HepG2 (cell line): ENCODE results near the gene TUT7. TPM values are rescaled to one million over a fixed set of nuclear protein-coding genes. Genes with fewer than 3 reads are reported as not detected.
A peak's percentile ranks its signal among the peaks of the same experiment; 100 is the strongest.

ENCODE experiments used
- ARID5B ChIP-seq: IDR thresholded peaks from 2 replicates; pipeline ENCODE4 v1.4.0; 2020; ENCODE audit warnings: mild to moderate bottlenecking, missing genetic modification reagents
- ETV5 ChIP-seq: IDR thresholded peaks from 2 replicates; pipeline ENCODE4 v1.6.1; 2018; ENCODE audit warnings: missing biosample characterization, missing genetic modification reagents, inconsistent platforms, borderline replicate concordance
- GABPA ChIP-seq, 2 experiments: IDR thresholded peaks; 2 replicates each; pipeline ENCODE4 v1.6.1; 2011 to 2016; ENCODE audit warnings: low read depth in 2 of 2, low read length in 1 of 2, missing biosample characterization in 1 of 2, missing genetic modification characterization in 1 of 2
- GABPB1 ChIP-seq: IDR thresholded peaks from 2 replicates; pipeline ENCODE4 v1.6.1; 2016; ENCODE audit warnings: mild to moderate bottlenecking, missing genetic modification reagents, moderate library complexity, missing compliant biosample characterization
- HMGXB4 ChIP-seq, 2 experiments: sonication (generic) in 1 of 2; formaldehyde crosslinking in 1 of 2; IDR thresholded peaks; 2 replicates each; pipeline versions ENCODE4 v1.4.0 to v1.6.1; 2018 to 2020; ENCODE audit warnings: missing genetic modification reagents in 2 of 2, borderline replicate concordance in 1 of 2, low read depth in 1 of 2, mild to moderate bottlenecking in 1 of 2, missing biosample characterization in 1 of 2
- IKZF4 ChIP-seq: sonication (generic); formaldehyde crosslinking; IDR thresholded peaks from 2 replicates; pipeline ENCODE4 v1.5.1; 2020; ENCODE audit warnings: borderline replicate concordance, mild to moderate bottlenecking, low read depth, missing genetic modification reagents; ENCODE audit errors: not compliant biosample characterization
- RAD21 ChIP-seq: fragments of 450-650 bp; formaldehyde crosslinking; IDR thresholded peaks from 2 replicates; pipeline ENCODE4 v1.5.0; 2020; ENCODE audit warnings: mild to moderate bottlenecking
- SMC3 ChIP-seq: IDR thresholded peaks from 2 replicates; pipeline ENCODE4 v1.6.1; 2011; ENCODE audit warnings: low read length, improper control_type of control experiment
- SP4 ChIP-seq: sonication (generic); formaldehyde crosslinking; IDR thresholded peaks from 2 replicates; pipeline ENCODE4 v1.8.1; 2023; ENCODE audit warnings: mild to moderate bottlenecking, missing genetic modification reagents
- STAG1 ChIP-seq: sonication (generic); formaldehyde crosslinking; IDR thresholded peaks from 2 replicates; pipeline ENCODE4 v1.4.0; 2020; ENCODE audit warnings: missing genetic modification reagents
- ZBTB25 ChIP-seq: IDR thresholded peaks from 2 replicates; pipeline ENCODE4 v1.6.1; 2018; ENCODE audit warnings: missing genetic modification reagents
- ZMYM4 ChIP-seq: sonication (generic); formaldehyde crosslinking; IDR thresholded peaks from 2 replicates; pipeline ENCODE4 v1.8.1; 2023; ENCODE audit warnings: mild to moderate bottlenecking, missing genetic modification reagents
- ZNF577 ChIP-seq: sonication (generic); formaldehyde crosslinking; IDR thresholded peaks from 2 replicates; pipeline ENCODE4 v1.4.0; 2020; ENCODE audit warnings: mild to moderate bottlenecking, low read depth, missing genetic modification reagents, borderline replicate concordance
- polyA plus RNA-seq, 8 experiments: library from polyadenylated mRNA; depleted of rRNA in 3 of 8; stranded (reverse) in 7 of 8; unstranded in 1 of 8; fragments of >200 nt; fragmentation: Illumina TruSeq in 4 of 8; extraction: Trizol in 4 of 8; gene quantifications; 2 replicates each; pipeline versions ENCODE4 v1.2.1 to v1.2.3, GENCODE V29; 2011 to 2016; ENCODE audit warnings: low read depth in 4 of 8, missing spikeins in 1 of 8, mixed read lengths in 1 of 8; ENCODE audit not compliant: insufficient read depth in 1 of 8
- total RNA-seq, 5 experiments: library from RNA; depleted of rRNA; stranded (reverse); fragments of >200 nt; fragmentation: Illumina TruSeq; extraction: Trizol; gene quantifications; 2 replicates each; pipeline ENCODE4 v1.2.3, GENCODE V29; 2016; ENCODE audit warnings: low read depth in 1 of 5
- TF ChIP-seq, protein P1 (sequence below): IDR thresholded peaks from 2 replicates; pipeline ENCODE4 v1.6.1; 2016; ENCODE audit warnings: missing compliant biosample characterization, missing genetic modification reagents, borderline replicate concordance
- TF ChIP-seq, protein P2 (sequence below): sonication (generic); formaldehyde crosslinking; IDR thresholded peaks from 2 replicates; pipeline ENCODE4 v1.4.0; 2020; ENCODE audit warnings: missing genetic modification reagents
- TF ChIP-seq, protein P3 (sequence below): sonication (generic); formaldehyde crosslinking; IDR thresholded peaks from 2 replicates; pipeline ENCODE4 v1.4.0; 2020; ENCODE audit warnings: mild to moderate bottlenecking, missing genetic modification reagents

The TUT7 gene
- total and polyA plus RNA-seq, 2 of the 13 experiments (the other 11 are each of a cell fraction or from before 2014, with no cell fraction given): 12.0 to 19.4 TPM

DNA sequence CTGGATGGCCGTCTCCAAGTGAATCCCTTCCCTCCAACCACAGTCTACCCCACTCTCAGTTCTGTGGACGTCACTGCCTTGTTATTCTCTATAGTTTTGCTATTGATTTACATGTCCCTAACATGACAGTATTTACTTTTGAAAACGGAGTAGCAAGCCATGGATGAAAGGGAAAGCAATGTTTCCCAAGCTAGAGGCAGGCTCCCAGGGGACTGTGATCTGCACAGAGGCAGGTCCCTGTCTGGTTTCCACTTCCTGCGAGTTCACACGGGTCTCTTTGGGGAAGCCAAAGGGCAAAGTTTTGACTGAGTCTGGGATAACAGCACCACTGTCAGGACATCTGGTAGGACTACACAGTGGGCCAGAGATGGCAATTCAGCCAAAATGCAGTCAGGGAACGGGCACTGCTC is 107.5 kb downstream of the TUT7 start (continued):
- TF ChIP-seq ARID5B (CRISPR knock-in tag) (0 out of 2 replicates have a peak, but pooled peaks have one; percentile 19), ZNF577 (no peak), HMGXB4 (CRISPR knock-in tag; IDR thresholded peaks at IDR 0.05; ENCODE audit: borderline replicate concordance in 1 of 2, low read depth in 1 of 2) (peak in 1 of 2 experiments; percentile 30; a peak in 2 of 4 replicates), ZBTB25 (CRISPR knock-in tag) (no peak), IKZF4 (CRISPR knock-in tag) (no peak), SMC3 (peak; percentile 40; the same call in 1 of the 2 replicates), RAD21 (peak; percentile 63), STAG1 (CRISPR knock-in tag) (peak; percentile 68), ZMYM4 (CRISPR knock-in tag) (peak; percentile 14; the same call in 1 of the 2 replicates), GABPB1 (CRISPR knock-in tag) (peak; percentile 22; the same call in 1 of the 2 replicates), ETV5 (peak; percentile 44; the same call in 1 of the 2 replicates), GABPA (IDR thresholded peaks at IDR 0.05; ENCODE audit: low read depth, low read length) (no peak), GABPA (CRISPR knock-in tag; IDR thresholded peaks at IDR 0.05; ENCODE audit: low read depth) (0 out of 2 replicates have a peak, but pooled peaks have one; percentile 22), SP4 (CRISPR knock-in tag) (0 out of 2 replicates have a peak, but pooled peaks have one; percentile 19)
- TF ChIP-seq, protein P1, sequence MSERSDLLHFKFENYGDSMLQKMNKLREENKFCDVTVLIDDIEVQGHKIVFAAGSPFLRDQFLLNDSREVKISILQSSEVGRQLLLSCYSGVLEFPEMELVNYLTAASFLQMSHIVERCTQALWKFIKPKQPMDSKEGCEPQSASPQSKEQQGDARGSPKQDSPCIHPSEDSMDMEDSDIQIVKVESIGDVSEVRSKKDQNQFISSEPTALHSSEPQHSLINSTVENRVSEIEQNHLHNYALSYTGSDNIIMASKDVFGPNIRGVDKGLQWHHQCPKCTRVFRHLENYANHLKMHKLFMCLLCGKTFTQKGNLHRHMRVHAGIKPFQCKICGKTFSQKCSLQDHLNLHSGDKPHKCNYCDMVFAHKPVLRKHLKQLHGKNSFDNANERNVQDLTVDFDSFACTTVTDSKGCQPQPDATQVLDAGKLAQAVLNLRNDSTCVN (CRISPR knock-in tag): no peak
- TF ChIP-seq, protein P2, sequence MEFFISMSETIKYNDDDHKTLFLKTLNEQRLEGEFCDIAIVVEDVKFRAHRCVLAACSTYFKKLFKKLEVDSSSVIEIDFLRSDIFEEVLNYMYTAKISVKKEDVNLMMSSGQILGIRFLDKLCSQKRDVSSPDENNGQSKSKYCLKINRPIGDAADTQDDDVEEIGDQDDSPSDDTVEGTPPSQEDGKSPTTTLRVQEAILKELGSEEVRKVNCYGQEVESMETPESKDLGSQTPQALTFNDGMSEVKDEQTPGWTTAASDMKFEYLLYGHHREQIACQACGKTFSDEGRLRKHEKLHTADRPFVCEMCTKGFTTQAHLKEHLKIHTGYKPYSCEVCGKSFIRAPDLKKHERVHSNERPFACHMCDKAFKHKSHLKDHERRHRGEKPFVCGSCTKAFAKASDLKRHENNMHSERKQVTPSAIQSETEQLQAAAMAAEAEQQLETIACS: no peak
- TF ChIP-seq, protein P3, sequence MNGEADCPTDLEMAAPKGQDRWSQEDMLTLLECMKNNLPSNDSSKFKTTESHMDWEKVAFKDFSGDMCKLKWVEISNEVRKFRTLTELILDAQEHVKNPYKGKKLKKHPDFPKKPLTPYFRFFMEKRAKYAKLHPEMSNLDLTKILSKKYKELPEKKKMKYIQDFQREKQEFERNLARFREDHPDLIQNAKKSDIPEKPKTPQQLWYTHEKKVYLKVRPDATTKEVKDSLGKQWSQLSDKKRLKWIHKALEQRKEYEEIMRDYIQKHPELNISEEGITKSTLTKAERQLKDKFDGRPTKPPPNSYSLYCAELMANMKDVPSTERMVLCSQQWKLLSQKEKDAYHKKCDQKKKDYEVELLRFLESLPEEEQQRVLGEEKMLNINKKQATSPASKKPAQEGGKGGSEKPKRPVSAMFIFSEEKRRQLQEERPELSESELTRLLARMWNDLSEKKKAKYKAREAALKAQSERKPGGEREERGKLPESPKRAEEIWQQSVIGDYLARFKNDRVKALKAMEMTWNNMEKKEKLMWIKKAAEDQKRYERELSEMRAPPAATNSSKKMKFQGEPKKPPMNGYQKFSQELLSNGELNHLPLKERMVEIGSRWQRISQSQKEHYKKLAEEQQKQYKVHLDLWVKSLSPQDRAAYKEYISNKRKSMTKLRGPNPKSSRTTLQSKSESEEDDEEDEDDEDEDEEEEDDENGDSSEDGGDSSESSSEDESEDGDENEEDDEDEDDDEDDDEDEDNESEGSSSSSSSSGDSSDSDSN: peak; percentile 56
